Thymus (tissue), 11 donors: ENCODE data around the gene CRTC1. TPM values are rescaled to one million over a fixed set of nuclear protein-coding genes. Genes with fewer than 3 reads are reported as not detected.

Experiments used
- DNase-seq, 9 donors: peaks; one replicate each; pipeline ENCODE4 v3.0.0-alpha.2; 2013; ENCODE audit warnings: low spot score in 9 of 9, low read depth in 6 of 9, missing footprints in 1 of 9
- H3K27ac ChIP-seq, 2 donors: one replicate each; pipeline ENCODE4 v1.5.1; 2013; ENCODE audit warnings: control low read depth in 1 of 2, low read depth in 1 of 2, low read length in 1 of 2, mild to moderate bottlenecking in 1 of 2, moderate library complexity in 1 of 2
- H3K27me3 ChIP-seq, 2 donors: one replicate each; pipeline ENCODE4 v1.5.1; 2013; ENCODE audit warnings: low read length in 1 of 2; ENCODE audit not compliant: control insufficient read depth in 2 of 2, insufficient read depth in 1 of 2
- H3K36me3 ChIP-seq, 2 donors: one replicate each; pipeline ENCODE4 v1.5.1; 2013; ENCODE audit warnings: low read length in 1 of 2, mild to moderate bottlenecking in 1 of 2, moderate library complexity in 1 of 2; ENCODE audit not compliant: control insufficient read depth in 2 of 2, insufficient read depth in 2 of 2
- H3K4me1 ChIP-seq, 2 donors: one replicate each; pipeline ENCODE4 v1.5.1; 2013; ENCODE audit warnings: low read length in 2 of 2; ENCODE audit not compliant: control insufficient read depth in 2 of 2, insufficient read depth in 2 of 2
- H3K4me3 ChIP-seq, 2 donors: one replicate each; pipeline ENCODE4 v1.5.1; 2013; ENCODE audit warnings: low read length in 2 of 2, control low read depth in 1 of 2, mild to moderate bottlenecking in 1 of 2
- H3K9me3 ChIP-seq, 2 donors: one replicate each; pipeline ENCODE4 v1.5.1; 2013; ENCODE audit warnings: low read length in 1 of 2, mild to moderate bottlenecking in 1 of 2; ENCODE audit not compliant: control insufficient read depth in 2 of 2, insufficient read depth in 1 of 2
- WGBS: extraction: QIAGEN DNeasy Blood & Tissue Kit; methylation state at CpG from one replicate; pipeline ENCODE4 v1.1.7; 2013; 5-methylcytosine and 5-hydroxymethylcytosine counted together
- polyA plus RNA-seq: library from polyadenylated mRNA; stranded (reverse); fragments of 200-250 nt; gene quantifications from one replicate; pipeline ENCODE4 v1.2.3, GENCODE V29; 2013
- total RNA-seq: library from RNA; stranded (reverse); fragments of 120-200 nt; gene quantifications from one replicate; pipeline ENCODE4 v1.2.4, GENCODE V29; 2013
- donor health status: healthy.

CRTC1 gene
- total and polyA plus RNA-seq, 2 donors = 1.2 to 9.7 TPM

GRCh38 chr19:18770663-18771327 is 87.3 kb downstream of the CRTC1 start:
- Histone ChIP-seq H3K4me3 (no peak overlapping the region), H3K9me3 (no peaks in the 10 kb centered on the region), H3K4me1 (no peaks in the 10 kb centered on the region), H3K27me3 (no peaks in the 10 kb centered on the region), H3K27ac (no peak overlapping the region), H3K36me3 (no peaks in the 10 kb centered on the region)
- no peak for DNase-seq
- WGBS = 92% methylated on average over 13 of the region's 13 CpGs

- 96% methylated on average over 36 of the region's 36 CpGs for WGBS
- DNase-seq = no peak
These were observed 88.1 kb downstream of the CRTC1 start for GRCh38 chr19:18771328-18772242.

GRCh38 chr19:18772620-18773587 is 89.4 kb downstream of the CRTC1 start:
- 90% methylated on average over 27 of the region's 27 CpGs for WGBS
- no peak for DNase-seq

More at GRCh38 chr19:18771328-18772242, 88.1 kb downstream of the CRTC1 start:
- no peaks in the 10 kb centered on the region for H3K9me3 ChIP-seq
- H3K27ac ChIP-seq = no peak overlapping the region
- H3K36me3 ChIP-seq = no peaks in the 10 kb centered on the region
- H3K4me1 ChIP-seq = no peaks in the 10 kb centered on the region
- peaks cover 0 to 6% of the 10 kb centered on the region in 2 donors for H3K27me3 ChIP-seq
- no peak overlapping the region for H3K4me3 ChIP-seq

GRCh38 chr19:18773682-18774081 is 90.2 kb downstream of the CRTC1 start:
- 94% methylated on average over 9 of the region's 9 CpGs for WGBS

More at GRCh38 chr19:18772620-18773587, 89.4 kb downstream of the CRTC1 start:
- H3K27me3 ChIP-seq = peaks cover 0 to 19% of the 10 kb centered on the region in 2 donors
- H3K27ac ChIP-seq = no peak overlapping the region
- no peaks in the 10 kb centered on the region for H3K36me3 ChIP-seq
- H3K4me3 ChIP-seq = no peak overlapping the region
- H3K4me1 ChIP-seq = no peaks in the 10 kb centered on the region
- no peaks in the 10 kb centered on the region for H3K9me3 ChIP-seq

GRCh38 chr19:18774107-18774506 is 90.6 kb downstream of the CRTC1 start:
- H3K9me3 ChIP-seq = no peaks in the 10 kb centered on the region
- no peak overlapping the region for H3K27ac ChIP-seq
- H3K4me3 ChIP-seq = no peak overlapping the region
- H3K36me3 ChIP-seq = no peaks in the 10 kb centered on the region
- 97% methylated on average over 11 of the region's 11 CpGs for WGBS
- DNase-seq = no peak
- H3K27me3 ChIP-seq = peaks cover 0 to 31% of the 10 kb centered on the region in 2 donors
- H3K4me1 ChIP-seq = no peaks in the 10 kb centered on the region

More at GRCh38 chr19:18773682-18774081, 90.2 kb downstream of the CRTC1 start:
- Histone ChIP-seq H3K4me3 (no peak overlapping the region), H3K27ac (no peak overlapping the region), H3K27me3 (peaks cover 0 to 26% of the 10 kb centered on the region in 2 donors), H3K36me3 (no peaks in the 10 kb centered on the region), H3K9me3 (no peaks in the 10 kb centered on the region), H3K4me1 (no peaks in the 10 kb centered on the region)
- no peak for DNase-seq

GRCh38 chr19:18774782-18775444 is 91.4 kb downstream of the CRTC1 start:
- H3K9me3 ChIP-seq = no peaks in the 10 kb centered on the region
- WGBS = 97% methylated on average over 40 of the region's 40 CpGs
- H3K27ac ChIP-seq = no peak overlapping the region
- DNase-seq = no peak
- no peaks in the 10 kb centered on the region for H3K36me3 ChIP-seq
- no peak overlapping the region for H3K4me3 ChIP-seq
- peaks cover 0 to 38% of the 10 kb centered on the region in 2 donors for H3K27me3 ChIP-seq
- no peaks in the 10 kb centered on the region for H3K4me1 ChIP-seq

- 97% methylated on average over 33 of the region's 33 CpGs for WGBS
- no peaks in the 10 kb centered on the region for H3K4me1 ChIP-seq
- peaks cover 0 to 46% of the 10 kb centered on the region in 2 donors for H3K27me3 ChIP-seq
- DNase-seq = no peak
- H3K9me3 ChIP-seq = no peaks in the 10 kb centered on the region
- no peak overlapping the region for H3K4me3 ChIP-seq
- H3K27ac ChIP-seq = no peak overlapping the region
- no peaks in the 10 kb centered on the region for H3K36me3 ChIP-seq
These were observed 92.3 kb downstream of the CRTC1 start for GRCh38 chr19:18775586-18776287.

- peaks cover 0 to 47% of the 10 kb centered on the region in 2 donors for H3K27me3 ChIP-seq
- DNase-seq = no peak
- H3K9me3 ChIP-seq = no peaks in the 10 kb centered on the region
- WGBS = 96% methylated on average over 8 of the region's 8 CpGs
- no peak overlapping the region for H3K4me3 ChIP-seq
- no peaks in the 10 kb centered on the region for H3K4me1 ChIP-seq
- H3K36me3 ChIP-seq = no peaks in the 10 kb centered on the region
- no peak overlapping the region for H3K27ac ChIP-seq
These were observed 92.8 kb downstream of the CRTC1 start for GRCh38 chr19:18776288-18776594.
